A549 (cell line): ENCODE results near the gene SRCAP. TPM values are rescaled to one million over a fixed set of nuclear protein-coding genes. Genes with fewer than 3 reads are reported as not detected.

ENCODE experiments used
- ATAC-seq, 2 experiments: fragments of 200-7000 bp in 1 of 2; fragments of >200 bp in 1 of 2; cut with Nextera tagmentation in 1 of 2; cut with Tn5 transposase in 1 of 2; 3 replicates each; pipeline versions ENCODE4 v1.8.0 to v1.9.1; 2018 to 2020; ENCODE audit warnings: mild to moderate bottlenecking in 1 of 2, moderate library complexity in 1 of 2
- CTCF ChIA-PET: fragments of 300-600 bp; sonication (Branson Sonifier 250); formaldehyde crosslinking; extraction: SDS; loops from one replicate; lab custom pipeline; 2021; ENCODE audit warnings: antibody characterized with exemption, inconsistent platforms; lab: Yijun Ruan, JAX
- POLR2A ChIA-PET: fragments of 350-600 bp; formaldehyde crosslinking; extraction: SDS; loops from one replicate; lab custom pipeline; 2021; ENCODE audit warnings: antibody characterized with exemption, inconsistent platforms; lab: Yijun Ruan, JAX
- DNase-seq, 2 experiments: peaks; one replicate each; pipeline versions ENCODE4 v3.0.0 to v3.0.0-alpha.2; 2011 to 2016; ENCODE audit warnings: low read depth in 1 of 2, low spot score in 1 of 2
- FAIRE-seq: peaks from 2 replicates; lab custom pipeline; 2011; peaks lifted over from hg19 to GRCh38; lab: Jason Lieb, UNC
- H3K27ac ChIP-seq, 2 experiments: fragments of >200 bp; sonication (Bioruptor Twin); formaldehyde crosslinking; 3 replicates each; pipeline ENCODE4 v1.5.1; 2016 to 2017
- H3K4me1 ChIP-seq: fragments of >200 bp; sonication (Bioruptor Twin); formaldehyde crosslinking; 3 replicates; pipeline ENCODE4 v1.6.1; 2016
- H3K4me2 ChIP-seq: fragments of >200 bp; sonication (Bioruptor Twin); formaldehyde crosslinking; 3 replicates; pipeline ENCODE4 v1.6.1; 2016
- H3K4me3 ChIP-seq: fragments of >200 bp; sonication (Bioruptor Twin); formaldehyde crosslinking; 3 replicates; pipeline ENCODE4 v1.5.1; 2016
- H3K9me3 ChIP-seq: fragments of >200 bp; sonication (Bioruptor Twin); formaldehyde crosslinking; 3 replicates; pipeline ENCODE4 v1.6.1; 2016
- CBX8 ChIP-seq: fragments of 200-600 bp; sonication (generic); IDR thresholded peaks from 2 replicates; pipeline ENCODE4 v1.6.1; 2016
- CHD2 ChIP-seq: fragments of 150-350 bp; IDR thresholded peaks from 2 replicates; pipeline ENCODE4 v1.6.1; 2014; ENCODE audit warnings: low read length; ENCODE audit not compliant: partially characterized antibody
- CHD4 ChIP-seq: fragments of 200-600 bp; sonication (generic); IDR thresholded peaks from 2 replicates; pipeline ENCODE4 v1.6.1; 2016; ENCODE audit warnings: antibody characterized with exemption, mild to moderate bottlenecking, borderline replicate concordance
- EHF ChIP-seq: fragments of 250-450 bp; sonication (Bioruptor Pico); IDR thresholded peaks from 2 replicates; pipeline ENCODE4 v1.5.0; 2020; ENCODE audit warnings: mild to moderate bottlenecking
- EHMT2 ChIP-seq: fragments of 200-600 bp; sonication (generic); IDR thresholded peaks from 2 replicates; pipeline ENCODE4 v1.6.1; 2016; ENCODE audit warnings: antibody characterized with exemption, low read depth, mild to moderate bottlenecking, moderate library complexity
- GATA3 ChIP-seq: IDR thresholded peaks from 2 replicates; pipeline ENCODE4 v1.6.1; 2012; ENCODE audit warnings: borderline replicate concordance
- HEYL ChIP-seq: fragments of 250-450 bp; sonication (Bioruptor Pico); IDR thresholded peaks from 2 replicates; pipeline ENCODE4 v1.8.0; 2021; ENCODE audit warnings: mild to moderate bottlenecking, moderate library complexity
- HOXA7 ChIP-seq: fragments of 250-450 bp; sonication (Bioruptor Pico); IDR thresholded peaks from 2 replicates; pipeline ENCODE4 v1.5.0; 2020; ENCODE audit warnings: mild to moderate bottlenecking, moderate library complexity
- JUNB ChIP-seq: fragments of >200 bp; sonication (Bioruptor Twin); formaldehyde crosslinking; IDR thresholded peaks from 2 replicates; pipeline ENCODE4 v1.6.1; 2016
- MAFK ChIP-seq: fragments of 450-650 bp; IDR thresholded peaks from 2 replicates; pipeline ENCODE4 v1.6.1; 2014; ENCODE audit not compliant: partially characterized antibody
- MYC ChIP-seq: IDR thresholded peaks from 2 replicates; pipeline ENCODE4 v1.6.1; 2012; ENCODE audit warnings: mild to moderate bottlenecking, inconsistent platforms, low read length, improper control_type of control experiment, borderline replicate concordance
- POLR2A ChIP-seq: IDR thresholded peaks from 2 replicates; pipeline ENCODE4 v1.6.1; 2012; ENCODE audit warnings: mild to moderate bottlenecking, low read length
- POLR2AphosphoS2 ChIP-seq: conservative IDR thresholded peaks from 2 replicates; pipeline ENCODE4 v1.6.1; 2012; ENCODE audit warnings: low read length, improper control_type of control experiment, inconsistent platforms
- RAD21 ChIP-seq, 2 experiments: fragments of >200 bp in 1 of 2; sonication (Bioruptor Twin) in 1 of 2; formaldehyde crosslinking in 1 of 2; IDR thresholded peaks in 1 of 2; conservative IDR thresholded peaks in 1 of 2; 2 replicates in 1 of 2; 3 replicates in 1 of 2; pipeline ENCODE4 v1.6.1; 2012 to 2018; ENCODE audit warnings: inconsistent platforms in 1 of 2
- RARB ChIP-seq: fragments of 250-450 bp; sonication (Bioruptor Pico); IDR thresholded peaks from 2 replicates; pipeline ENCODE4 v1.8.0; 2021; ENCODE audit warnings: mild to moderate bottlenecking, moderate library complexity
- RCOR1 ChIP-seq: fragments of 150-350 bp; IDR thresholded peaks from 2 replicates; pipeline ENCODE4 v1.6.1; 2014; ENCODE audit warnings: antibody characterized with exemption, low read length, low read depth
- SMC3 ChIP-seq: fragments of >200 bp; sonication (Bioruptor Twin); formaldehyde crosslinking; IDR thresholded peaks from 3 replicates; pipeline ENCODE4 v1.6.1; 2018; ENCODE audit warnings: inconsistent platforms
- ZFP36 ChIP-seq: fragments of 450-650 bp; IDR thresholded peaks from 2 replicates; pipeline ENCODE4 v1.6.1; 2014; ENCODE audit warnings: borderline replicate concordance; ENCODE audit not compliant: partially characterized antibody
- WGBS: methylation state at CpG from one replicate; pipeline ENCODE4 v1.1.6; 2017; ENCODE audit errors: missing lambda C conversion rate; 5-methylcytosine and 5-hydroxymethylcytosine counted together
- polyA plus RNA-seq, 4 experiments: library from polyadenylated mRNA; depleted of rRNA in 3 of 4; stranded (reverse); fragments of >200 nt; fragmentation: RNase III in 1 of 4; extraction: RNeasy Plus Mini Kit Qiagen cat#74134 plus additional on column Dnase treatment in 1 of 4; gene quantifications; 2 replicates in 3 of 4; 3 replicates in 1 of 4; pipeline ENCODE4 v1.2.3, GENCODE V29; 2011 to 2017
- TF ChIP-seq, protein P1 (sequence below): fragments of >200 bp; sonication (Bioruptor Twin); formaldehyde crosslinking; IDR thresholded peaks from 3 replicates; pipeline ENCODE4 v1.5.1; 2016
- TF ChIP-seq, protein P2 (sequence below): fragments of >200 bp; sonication (Bioruptor Twin); formaldehyde crosslinking; IDR thresholded peaks from 3 replicates; pipeline ENCODE4 v1.6.1; 2016
- TF ChIP-seq, protein P3 (sequence below): fragments of 450-650 bp; IDR thresholded peaks from 2 replicates; pipeline ENCODE4 v1.6.1; 2014; ENCODE audit warnings: antibody characterized with exemption
- TF ChIP-seq, protein P4 (sequence below): fragments of 250-450 bp; sonication (Bioruptor Pico); IDR thresholded peaks from 2 replicates; pipeline ENCODE4 v1.5.0; 2021; ENCODE audit warnings: mild to moderate bottlenecking, moderate library complexity, borderline replicate concordance

SRCAP gene
- polyA plus RNA-seq, 2 of the 4 experiments (the other 2 are of a cell fraction) = 6.2 to 19.9 TPM

DNA sequence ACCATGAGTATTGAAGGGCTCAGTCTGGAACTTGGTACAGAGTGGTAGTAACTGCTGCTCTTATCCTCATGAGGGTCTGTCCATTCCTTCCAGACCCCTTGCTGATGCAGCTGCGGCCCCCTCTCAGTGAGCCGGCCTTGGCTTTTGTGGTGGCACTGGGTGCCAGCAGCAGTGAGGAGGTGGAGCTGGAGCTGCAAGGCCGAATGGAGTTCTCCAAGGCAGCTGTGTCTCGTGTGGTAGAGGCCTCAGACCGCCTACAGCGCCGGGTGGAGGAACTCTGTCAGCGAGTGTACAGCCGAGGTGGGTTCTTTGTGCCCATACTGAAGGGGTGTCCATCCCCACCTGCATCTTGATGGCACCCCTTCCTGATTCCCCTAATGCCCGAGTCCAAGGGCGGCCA, 65.1 kb downstream of the SRCAP start (continued):
- TF ChIP-seq ZFP36 = no peak
- no peak for TF ChIP-seq GATA3
- TF ChIP-seq POLR2AphosphoS2 = no peak
- TF ChIP-seq POLR2A = no peak
- no peak for TF ChIP-seq CHD2
- TF ChIP-seq RARB (CRISPR knock-in tag) = no peak
- TF ChIP-seq, protein P1, sequence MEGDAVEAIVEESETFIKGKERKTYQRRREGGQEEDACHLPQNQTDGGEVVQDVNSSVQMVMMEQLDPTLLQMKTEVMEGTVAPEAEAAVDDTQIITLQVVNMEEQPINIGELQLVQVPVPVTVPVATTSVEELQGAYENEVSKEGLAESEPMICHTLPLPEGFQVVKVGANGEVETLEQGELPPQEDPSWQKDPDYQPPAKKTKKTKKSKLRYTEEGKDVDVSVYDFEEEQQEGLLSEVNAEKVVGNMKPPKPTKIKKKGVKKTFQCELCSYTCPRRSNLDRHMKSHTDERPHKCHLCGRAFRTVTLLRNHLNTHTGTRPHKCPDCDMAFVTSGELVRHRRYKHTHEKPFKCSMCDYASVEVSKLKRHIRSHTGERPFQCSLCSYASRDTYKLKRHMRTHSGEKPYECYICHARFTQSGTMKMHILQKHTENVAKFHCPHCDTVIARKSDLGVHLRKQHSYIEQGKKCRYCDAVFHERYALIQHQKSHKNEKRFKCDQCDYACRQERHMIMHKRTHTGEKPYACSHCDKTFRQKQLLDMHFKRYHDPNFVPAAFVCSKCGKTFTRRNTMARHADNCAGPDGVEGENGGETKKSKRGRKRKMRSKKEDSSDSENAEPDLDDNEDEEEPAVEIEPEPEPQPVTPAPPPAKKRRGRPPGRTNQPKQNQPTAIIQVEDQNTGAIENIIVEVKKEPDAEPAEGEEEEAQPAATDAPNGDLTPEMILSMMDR = no peak
- no peak for TF ChIP-seq HEYL (CRISPR knock-in tag)
- no peak for TF ChIP-seq HOXA7 (CRISPR knock-in tag)

DNA sequence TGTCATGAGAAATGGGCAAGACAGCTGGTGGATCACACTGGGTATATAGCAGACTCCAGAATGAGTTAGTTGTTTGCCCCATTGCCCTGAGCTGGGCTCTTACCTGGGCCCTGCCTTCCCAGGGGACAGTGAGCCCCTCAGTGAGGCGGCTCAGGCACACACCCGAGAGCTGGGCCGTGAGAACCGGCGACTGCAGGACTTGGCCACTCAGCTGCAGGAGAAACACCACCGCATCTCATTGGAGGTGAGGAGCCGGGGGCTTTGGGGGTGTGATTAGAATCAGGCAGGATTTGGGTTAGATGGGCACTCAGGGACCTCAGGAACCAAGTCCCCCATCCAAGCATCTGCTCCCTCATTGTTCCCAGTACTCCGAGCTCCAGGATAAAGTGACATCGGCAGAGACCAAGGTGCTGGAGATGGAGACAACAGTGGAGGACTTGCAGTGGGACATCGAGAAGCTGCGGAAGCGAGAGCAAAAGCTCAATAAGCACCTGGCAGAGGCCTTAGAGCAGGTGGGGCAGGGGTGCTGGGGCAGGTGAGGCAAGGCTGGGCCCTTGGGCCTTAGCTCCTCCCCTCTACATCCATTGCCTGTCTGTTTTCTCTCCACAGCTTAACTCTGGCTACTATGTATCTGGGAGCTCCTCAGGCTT, 66.0 kb downstream of the SRCAP start:
- Histone ChIP-seq H3K27ac (no peak overlapping the region), H3K9me3 (no peaks in the 10 kb centered on the region), H3K4me3 (no peak overlapping the region), H3K4me1 (peaks cover 19% of the 10 kb centered on the region), H3K4me2 (no peak overlapping the region)
- no peak for ATAC-seq
- CTCF ChIA-PET = interaction anchor here (0.9 to 4.9 kb wide), 6 partner anchors 10 to 177 kb away, joined by 3 to 18 read pairs (median 4); no protein-coding TSS in a partner anchor
- WGBS = 93% methylated on average over 12 of the region's 12 CpGs
- POLR2A ChIA-PET = no interaction called here
- TF ChIP-seq MAFK = no peak
- no peak for TF ChIP-seq POLR2AphosphoS2
- TF ChIP-seq, all 56 proteins: peak for 0
- no peak for FAIRE-seq
- DNase-seq = no peak

DNA sequence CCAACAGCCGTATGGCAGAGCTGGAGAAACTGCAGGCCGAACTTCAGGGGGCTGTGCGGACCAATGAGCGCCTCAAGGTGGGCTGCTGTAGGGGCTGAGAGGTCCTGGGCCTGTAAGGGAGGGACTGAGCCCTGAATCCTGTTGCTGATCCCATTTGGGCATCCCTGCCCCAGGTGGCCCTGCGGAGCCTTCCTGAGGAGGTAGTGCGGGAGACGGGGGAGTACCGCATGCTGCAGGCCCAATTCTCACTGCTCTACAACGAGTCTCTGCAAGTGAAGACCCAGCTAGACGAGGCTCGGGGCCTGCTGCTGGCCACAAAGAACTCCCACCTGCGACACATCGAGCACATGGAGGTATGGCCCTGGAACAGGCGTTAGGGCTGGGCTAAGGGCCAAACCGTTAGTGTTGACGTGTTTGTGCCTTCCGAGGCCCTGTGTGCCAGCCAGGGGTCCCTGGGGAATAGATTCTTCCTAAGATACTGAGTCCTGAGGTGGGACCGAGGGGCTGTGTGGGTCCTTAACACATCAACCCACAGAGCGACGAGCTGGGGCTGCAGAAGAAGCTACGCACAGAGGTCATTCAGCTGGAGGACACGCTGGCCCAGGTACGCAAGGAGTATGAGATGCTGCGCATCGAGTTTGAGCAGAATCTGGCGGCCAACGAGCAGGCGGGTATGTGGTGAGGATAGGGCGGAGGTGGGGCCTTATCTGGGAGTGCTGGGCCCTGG, 67.4 kb downstream of the SRCAP start:
- H3K27ac ChIP-seq = no peak overlapping the region
- DNase-seq (no peak), FAIRE-seq (no peak), ATAC-seq (no peak)
- no peak for TF ChIP-seq CHD4
- TF ChIP-seq EHMT2 = no peak
- TF ChIP-seq, protein P2, sequence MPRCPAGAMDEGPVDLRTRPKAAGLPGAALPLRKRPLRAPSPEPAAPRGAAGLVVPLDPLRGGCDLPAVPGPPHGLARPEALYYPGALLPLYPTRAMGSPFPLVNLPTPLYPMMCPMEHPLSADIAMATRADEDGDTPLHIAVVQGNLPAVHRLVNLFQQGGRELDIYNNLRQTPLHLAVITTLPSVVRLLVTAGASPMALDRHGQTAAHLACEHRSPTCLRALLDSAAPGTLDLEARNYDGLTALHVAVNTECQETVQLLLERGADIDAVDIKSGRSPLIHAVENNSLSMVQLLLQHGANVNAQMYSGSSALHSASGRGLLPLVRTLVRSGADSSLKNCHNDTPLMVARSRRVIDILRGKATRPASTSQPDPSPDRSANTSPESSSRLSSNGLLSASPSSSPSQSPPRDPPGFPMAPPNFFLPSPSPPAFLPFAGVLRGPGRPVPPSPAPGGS = no peak
- no peak for TF ChIP-seq RCOR1
- TF ChIP-seq CBX8 = no peak
- no peak for TF ChIP-seq POLR2AphosphoS2
- TF ChIP-seq SMC3 = no peak
- no peak for TF ChIP-seq RAD21 (conservative IDR thresholded peaks at IDR 0.05 in 1 of 2, IDR thresholded peaks at IDR 0.05 in 1 of 2)
- TF ChIP-seq POLR2A = no peak
- TF ChIP-seq, protein P3, sequence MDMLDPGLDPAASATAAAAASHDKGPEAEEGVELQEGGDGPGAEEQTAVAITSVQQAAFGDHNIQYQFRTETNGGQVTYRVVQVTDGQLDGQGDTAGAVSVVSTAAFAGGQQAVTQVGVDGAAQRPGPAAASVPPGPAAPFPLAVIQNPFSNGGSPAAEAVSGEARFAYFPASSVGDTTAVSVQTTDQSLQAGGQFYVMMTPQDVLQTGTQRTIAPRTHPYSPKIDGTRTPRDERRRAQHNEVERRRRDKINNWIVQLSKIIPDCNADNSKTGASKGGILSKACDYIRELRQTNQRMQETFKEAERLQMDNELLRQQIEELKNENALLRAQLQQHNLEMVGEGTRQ = no peak
- TF ChIP-seq, protein P4, sequence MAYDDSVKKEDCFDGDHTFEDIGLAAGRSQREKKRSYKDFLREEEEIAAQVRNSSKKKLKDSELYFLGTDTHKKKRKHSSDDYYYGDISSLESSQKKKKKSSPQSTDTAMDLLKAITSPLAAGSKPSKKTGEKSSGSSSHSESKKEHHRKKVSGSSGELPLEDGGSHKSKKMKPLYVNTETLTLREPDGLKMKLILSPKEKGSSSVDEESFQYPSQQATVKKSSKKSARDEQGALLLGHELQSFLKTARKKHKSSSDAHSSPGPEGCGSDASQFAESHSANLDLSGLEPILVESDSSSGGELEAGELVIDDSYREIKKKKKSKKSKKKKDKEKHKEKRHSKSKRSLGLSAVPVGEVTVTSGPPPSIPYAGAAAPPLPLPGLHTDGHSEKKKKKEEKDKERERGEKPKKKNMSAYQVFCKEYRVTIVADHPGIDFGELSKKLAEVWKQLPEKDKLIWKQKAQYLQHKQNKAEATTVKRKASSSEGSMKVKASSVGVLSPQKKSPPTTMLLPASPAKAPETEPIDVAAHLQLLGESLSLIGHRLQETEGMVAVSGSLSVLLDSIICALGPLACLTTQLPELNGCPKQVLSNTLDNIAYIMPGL (CRISPR knock-in tag) = no peak
- TF ChIP-seq EHF (CRISPR knock-in tag) = no peak
- TF ChIP-seq JUNB = no peak
- TF ChIP-seq MYC = no peak
- H3K9me3 ChIP-seq = no peaks in the 10 kb centered on the region
- H3K4me1 ChIP-seq = peaks cover 12% of the 10 kb centered on the region
- POLR2A ChIA-PET = interaction anchor here (1.7 kb wide), 1 partner anchor 9 kb away, joined by 4 read pairs; no protein-coding TSS in a partner anchor
- CTCF ChIA-PET = interaction anchor here (1.5 to 4.9 kb wide), 3 partner anchors 8 to 136 kb away, joined by 3 to 18 read pairs (median 5); no protein-coding TSS in a partner anchor
- no peak overlapping the region for H3K4me3 ChIP-seq
- no peak overlapping the region for H3K4me2 ChIP-seq
- 95% methylated on average over 28 of the region's 29 CpGs for WGBS
